ENCODE data around the gene HS1BP3.

DNA sequence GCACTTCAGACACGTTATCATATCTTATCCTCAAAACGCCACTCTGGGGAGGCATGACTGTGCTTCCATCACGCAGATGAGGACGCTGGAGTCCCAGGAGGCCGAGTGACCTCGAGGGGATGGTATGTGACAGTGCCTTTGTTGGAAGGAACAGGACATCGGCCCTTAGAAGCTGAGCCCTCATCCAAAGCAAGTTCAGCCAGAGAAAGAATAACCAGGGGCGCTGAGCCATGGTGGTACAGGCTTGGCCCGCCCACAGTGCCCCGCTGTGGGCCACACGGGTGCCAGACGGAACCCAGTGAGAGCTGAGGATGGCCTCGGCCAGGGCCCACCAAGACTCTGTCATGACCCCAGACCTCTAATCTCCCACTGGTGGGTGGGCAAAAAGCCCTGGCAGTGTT is 31.3 kb downstream of the HS1BP3 start:
- no peak for TF ChIP-seq POLR2A (IDR thresholded peaks at IDR 0.05)
- TF ChIP-seq, protein P1, sequence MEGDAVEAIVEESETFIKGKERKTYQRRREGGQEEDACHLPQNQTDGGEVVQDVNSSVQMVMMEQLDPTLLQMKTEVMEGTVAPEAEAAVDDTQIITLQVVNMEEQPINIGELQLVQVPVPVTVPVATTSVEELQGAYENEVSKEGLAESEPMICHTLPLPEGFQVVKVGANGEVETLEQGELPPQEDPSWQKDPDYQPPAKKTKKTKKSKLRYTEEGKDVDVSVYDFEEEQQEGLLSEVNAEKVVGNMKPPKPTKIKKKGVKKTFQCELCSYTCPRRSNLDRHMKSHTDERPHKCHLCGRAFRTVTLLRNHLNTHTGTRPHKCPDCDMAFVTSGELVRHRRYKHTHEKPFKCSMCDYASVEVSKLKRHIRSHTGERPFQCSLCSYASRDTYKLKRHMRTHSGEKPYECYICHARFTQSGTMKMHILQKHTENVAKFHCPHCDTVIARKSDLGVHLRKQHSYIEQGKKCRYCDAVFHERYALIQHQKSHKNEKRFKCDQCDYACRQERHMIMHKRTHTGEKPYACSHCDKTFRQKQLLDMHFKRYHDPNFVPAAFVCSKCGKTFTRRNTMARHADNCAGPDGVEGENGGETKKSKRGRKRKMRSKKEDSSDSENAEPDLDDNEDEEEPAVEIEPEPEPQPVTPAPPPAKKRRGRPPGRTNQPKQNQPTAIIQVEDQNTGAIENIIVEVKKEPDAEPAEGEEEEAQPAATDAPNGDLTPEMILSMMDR (IDR thresholded peaks at IDR 0.05): no peak
- TF ChIP-seq POLR2AphosphoS5 (IDR thresholded peaks at IDR 0.05): no peak
